Lower leg skin (tissue), 3 donors: Measurements from ENCODE around the gene UBL7.
"Not testable (repeated sequence)": the region's sequence is repeated elsewhere in the genome, so short reads cannot be mapped to it uniquely, and the experiment has no call there.

Experiments
- CTCF ChIP-seq, 3 donors: fragments of 450-650 bp; IDR thresholded peaks; one replicate each; pipeline ENCODE4 v1.5.1; 2016; ENCODE audit warnings: antibody characterized with exemption in 3 of 3, mild to moderate bottlenecking in 3 of 3, moderate library complexity in 2 of 3
- POLR2A ChIP-seq, 2 donors: fragments of 450-650 bp; IDR thresholded peaks; one replicate each; pipeline ENCODE4 v1.6.1; 2016 to 2017; ENCODE audit warnings: antibody characterized with exemption in 2 of 2, mild to moderate bottlenecking in 1 of 2, moderate library complexity in 1 of 2

DNA sequence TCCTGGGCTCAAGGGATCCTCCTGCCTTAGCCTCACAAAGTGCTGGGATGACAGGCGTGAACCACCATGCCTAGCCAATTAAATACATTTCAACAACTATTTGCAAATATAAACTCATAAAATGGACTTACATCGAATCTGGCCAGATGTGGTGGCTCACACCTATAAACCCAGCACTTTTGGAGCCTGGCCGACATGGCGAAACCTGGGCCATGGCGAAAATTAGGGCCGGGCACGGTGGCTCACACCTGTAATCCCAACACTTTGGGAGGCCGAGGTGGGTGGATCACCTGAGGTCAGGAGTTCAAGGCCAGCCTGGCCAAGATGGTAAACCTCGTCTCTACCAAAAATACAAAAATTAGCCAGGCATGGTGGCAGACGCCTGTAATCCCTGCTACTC is 3.9 kb downstream of the UBL7 start:
- not testable (repeated sequence) for TF ChIP-seq POLR2A, CTCF (IDR thresholded peaks at IDR 0.05)
